ENCODE data around the gene TTC39A.

TTC39A gene

DNA sequence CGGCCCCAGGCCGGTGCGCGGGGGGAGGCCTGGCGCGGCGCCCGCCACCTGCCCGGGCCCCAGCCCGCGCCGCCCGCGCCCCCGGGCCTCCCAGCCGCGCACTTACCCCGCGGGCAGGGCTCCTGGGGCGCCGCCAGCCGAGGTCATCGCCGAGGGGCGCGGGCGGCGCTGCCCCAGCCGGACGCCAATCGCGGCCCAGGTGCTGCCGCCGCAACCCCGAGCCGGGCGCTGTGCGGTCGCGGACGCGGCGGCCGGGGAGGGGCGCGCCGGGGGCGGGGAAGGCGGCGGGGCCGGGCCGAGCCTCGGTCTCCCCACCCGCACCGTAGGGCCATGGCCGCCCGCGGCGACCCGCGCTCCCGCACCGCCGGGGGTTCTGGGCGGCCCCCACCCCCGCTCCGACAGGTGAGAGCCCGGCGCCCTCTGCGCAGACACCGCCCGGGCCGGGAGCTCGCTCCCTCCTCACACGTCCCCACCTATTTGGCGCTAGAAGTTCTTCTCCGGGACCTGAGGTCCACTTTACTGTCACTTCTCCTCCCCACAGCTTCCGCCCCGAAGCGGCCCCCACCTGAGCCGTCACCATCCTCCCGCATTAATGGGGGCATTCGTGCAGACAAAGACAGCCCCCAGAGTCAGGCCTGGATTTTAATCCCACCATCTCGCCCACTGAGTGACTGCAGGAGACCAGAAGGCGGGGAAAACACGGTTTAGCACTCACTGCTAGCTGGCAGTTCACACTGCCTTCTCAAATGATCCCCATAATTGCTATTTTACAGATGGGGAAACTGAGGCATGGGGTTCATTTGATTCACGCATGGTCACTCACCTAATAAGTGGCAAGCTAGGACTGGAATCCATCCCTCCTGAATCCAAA is at the start of gene TTC39A:
Gene TTC39A, minus strand, starts transcription at position 232 of the 871 bp plus-strand sequence. Its CDS starts 85 bp downstream, at position 147.
- DNase-seq: no peak

GRCh38 chr1:51378871-51379270 is 48.5 kb upstream of the TTC39A start:
- no peak for DNase-seq

- DNase-seq: no peak
Measured at GRCh38 chr1:51373898-51374297, 43.5 kb upstream of the TTC39A start.

DNA sequence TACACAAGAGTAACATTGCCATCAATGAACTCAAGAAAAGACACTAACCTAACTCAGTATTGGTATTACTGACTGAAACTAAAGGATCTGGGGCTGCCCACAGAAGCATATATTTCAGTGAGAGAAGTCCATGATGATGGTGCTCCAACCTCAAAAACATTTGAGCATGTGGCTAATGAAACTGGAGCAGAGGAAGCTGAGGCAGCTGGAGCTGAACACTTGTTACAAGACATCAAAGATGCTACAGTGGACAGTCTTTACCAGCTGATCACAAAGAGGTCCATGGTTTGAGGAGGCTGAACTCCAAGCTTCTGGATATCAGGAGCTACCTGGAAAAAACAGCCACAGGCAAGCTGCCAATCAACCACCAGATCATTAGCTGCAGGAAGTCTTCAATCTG is 42.2 kb upstream of the TTC39A start:
- DNase-seq: no peak

GRCh38 chr1:51369171-51369570 is 38.8 kb upstream of the TTC39A start:
- DNase-seq: no peak

DNA sequence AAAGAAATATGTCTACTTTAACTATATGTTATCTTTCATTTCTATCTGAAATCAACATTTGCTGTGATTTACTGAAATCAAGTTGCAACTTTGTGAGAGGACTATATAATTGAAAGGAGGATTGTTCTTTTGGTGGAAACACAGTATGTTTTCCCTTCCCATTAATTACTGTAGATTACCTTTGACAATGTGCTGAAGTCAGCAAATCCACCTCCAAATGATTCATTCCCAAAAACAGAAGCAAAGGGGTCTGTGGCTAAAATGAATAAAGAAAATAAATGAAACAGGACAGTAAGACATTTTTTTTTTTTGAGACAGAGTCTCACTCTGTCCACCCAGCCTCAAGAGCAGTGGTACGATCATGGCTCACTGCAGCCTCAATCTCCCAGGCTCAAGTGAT is 35.4 kb upstream of the TTC39A start:
- no peak for DNase-seq

DNA sequence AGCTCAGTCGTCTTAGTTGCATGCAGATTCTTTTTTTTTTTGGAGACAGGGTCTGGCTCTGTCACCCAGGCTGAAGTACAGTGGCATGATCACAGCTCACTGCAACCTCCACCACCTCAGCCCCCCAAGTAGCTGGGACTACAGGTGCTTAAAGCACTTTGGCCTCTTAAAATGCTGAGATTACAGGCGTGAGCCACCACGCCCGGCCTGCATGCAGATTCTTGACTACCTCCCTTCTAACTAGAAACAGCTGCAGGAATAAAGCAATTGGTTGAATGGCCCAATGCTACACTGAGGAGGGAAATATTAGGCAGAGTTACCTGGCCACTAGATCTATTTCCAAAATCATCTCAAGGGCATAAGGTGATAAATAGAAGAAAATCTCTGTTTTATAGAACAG is 29.5 kb upstream of the TTC39A start:
- DNase-seq: no peak

GRCh38 chr1:51355382-51355781 is 25.0 kb upstream of the TTC39A start:
- DNase-seq: no peak

DNA sequence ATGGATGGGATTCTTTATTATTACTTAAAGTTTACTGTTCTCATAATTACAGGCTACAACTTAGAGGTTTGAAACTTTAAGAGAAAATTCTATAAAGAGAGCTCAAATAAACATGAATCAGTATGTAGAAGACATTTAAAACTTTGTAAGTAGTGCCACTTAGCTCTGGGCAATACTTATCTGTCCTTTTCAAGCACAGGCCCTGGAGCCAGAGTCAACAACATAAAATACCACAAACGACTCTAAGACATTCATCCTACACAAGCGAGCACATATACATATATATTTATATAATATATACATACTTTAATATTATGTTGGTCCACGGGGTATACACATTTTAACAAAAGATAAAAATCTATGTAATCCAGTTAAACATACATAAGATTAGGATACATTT is 24.1 kb upstream of the TTC39A start:
- DNase-seq: no peak

DNA sequence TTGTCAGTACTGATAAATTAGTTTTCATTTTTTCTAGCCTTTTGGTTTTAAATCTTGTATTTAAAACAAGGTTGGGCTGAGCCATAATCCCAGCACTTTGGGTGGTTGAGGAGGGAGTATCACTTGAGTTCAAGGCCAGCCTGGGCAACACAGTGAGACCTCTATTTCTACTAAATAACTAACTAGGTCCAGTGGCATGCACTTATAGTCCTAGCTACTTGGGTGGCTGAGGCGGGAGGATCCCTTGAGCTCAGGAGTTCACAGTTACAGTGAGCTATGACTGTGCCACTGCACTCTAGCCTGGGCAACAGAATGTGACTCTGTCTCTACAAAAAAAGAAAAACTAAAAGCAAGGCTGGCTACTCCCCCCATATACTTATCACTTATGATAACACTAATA is 21.5 kb upstream of the TTC39A start:
- no peak for DNase-seq

DNA sequence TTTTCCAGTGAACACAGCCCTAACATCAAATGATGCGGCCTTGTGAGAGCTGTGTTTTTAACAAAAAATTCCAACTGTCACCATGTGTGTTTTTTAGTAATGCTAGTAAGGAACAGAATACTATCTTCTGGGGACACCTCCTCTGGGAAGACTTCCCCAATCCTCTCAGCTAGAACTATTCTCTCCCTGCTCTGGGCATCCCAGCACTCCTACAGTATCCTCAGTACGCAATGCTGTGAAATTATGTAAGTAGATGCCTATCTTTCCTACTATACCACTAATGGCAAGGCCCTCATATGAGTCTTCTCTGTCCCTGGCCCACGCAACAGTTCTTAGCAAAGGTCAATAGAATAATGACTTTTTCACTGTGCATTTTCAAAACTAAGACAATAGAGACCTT is 19.5 kb upstream of the TTC39A start:
- no peak for DNase-seq

DNA sequence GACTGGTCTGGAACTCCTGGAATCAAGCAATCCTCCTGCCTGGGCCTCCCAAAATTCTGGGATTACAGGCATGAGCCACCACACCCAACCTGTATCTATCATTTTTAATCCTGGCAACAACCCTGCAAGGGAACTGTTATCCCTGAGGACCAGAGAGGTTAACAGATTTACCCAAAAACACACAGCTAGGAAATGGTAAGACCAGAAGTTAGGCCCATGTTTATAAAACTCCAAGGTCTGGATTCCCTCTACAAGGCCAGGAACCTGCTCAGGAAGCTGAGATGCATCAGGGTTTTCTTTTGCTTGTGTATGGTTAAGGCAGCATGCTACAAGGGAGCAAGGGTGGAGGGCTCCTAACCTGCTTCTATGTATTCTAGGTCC is 17.8 kb upstream of the TTC39A start:
- DNase-seq: no peak

DNA sequence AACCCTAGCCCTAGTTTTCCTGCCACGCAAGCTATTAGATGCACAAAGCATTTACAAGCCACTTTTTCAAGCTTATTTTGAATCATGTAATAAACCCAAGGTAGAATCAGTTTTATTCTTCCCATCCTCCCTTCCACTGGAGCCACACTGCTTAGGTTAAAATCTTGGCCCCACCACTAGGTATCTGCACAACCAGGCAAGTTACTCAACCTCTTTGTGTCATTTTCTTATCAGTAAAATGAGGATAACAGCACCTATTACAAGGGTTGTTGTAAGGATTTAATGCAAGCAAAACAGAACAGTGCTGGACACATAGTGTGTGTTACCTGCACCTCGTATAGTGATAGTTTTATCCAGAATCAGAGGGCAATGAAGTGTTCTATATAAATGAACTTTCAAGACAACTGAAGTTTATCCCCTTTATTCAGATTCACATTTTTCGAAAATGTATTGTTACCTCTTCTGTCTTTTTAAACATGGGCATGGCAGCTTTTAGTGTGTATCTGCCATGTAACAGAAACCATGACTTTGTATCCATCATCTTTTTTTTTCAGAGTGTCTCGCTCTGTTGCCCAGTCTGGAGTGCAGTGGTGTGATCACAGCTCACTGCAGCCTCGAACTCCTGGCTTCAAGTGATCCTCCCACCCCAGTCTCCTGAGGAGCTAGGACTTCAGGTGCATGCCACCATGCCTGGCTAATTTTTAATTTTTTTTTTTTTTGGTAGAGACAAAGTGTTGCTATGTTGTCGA is 17.2 kb upstream of the TTC39A start:
- DNase-seq: no peak

GRCh38 chr1:51346086-51346942 is 16.0 kb upstream of the TTC39A start:
- DNase-seq: no peak

DNA sequence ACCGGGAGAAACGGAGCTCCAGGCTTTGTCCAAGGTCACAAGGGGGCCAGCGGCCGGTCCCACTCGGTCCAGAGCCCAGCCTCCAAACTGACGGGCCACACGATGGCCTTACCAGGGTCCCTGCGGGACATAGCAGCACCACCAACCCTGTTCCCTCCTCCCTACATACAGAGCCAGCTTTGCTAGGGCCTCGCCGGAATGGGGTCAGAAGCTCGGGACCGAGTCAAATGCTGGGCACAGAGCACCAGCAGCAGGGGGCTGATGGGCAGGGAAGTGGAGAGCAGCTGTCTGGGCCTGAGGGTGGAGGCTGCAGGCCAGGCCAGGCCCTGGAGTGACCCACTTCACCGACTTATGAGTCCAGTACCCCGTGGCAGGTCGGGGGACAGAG is 14.9 kb upstream of the TTC39A start:
- no peak for DNase-seq

- DNase-seq: no peak
Measured at GRCh38 chr1:51344602-51345299, 14.4 kb upstream of the TTC39A start.

- no peak for DNase-seq
Measured at GRCh38 chr1:51344276-51344601, 13.9 kb upstream of the TTC39A start.

DNA sequence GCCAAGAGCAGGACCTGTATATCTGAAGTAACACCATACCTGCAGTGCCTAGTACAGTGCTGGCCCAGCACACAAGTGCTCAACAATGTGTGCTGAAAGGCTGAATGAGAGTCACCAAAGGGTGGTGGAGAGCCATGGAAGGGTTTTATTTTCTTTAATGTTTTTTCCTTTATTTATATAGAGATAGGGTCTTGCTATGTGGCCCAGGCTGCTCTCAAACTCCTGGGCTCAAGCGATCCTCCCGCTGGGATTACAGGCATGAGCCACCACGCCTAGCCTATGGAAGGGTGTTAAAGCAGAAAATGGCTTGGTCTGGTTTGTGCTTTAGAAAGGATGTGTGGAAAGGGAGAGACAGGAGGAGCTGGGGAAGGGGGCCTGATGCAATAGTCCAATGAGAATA is 13.3 kb upstream of the TTC39A start:
- DNase-seq: no peak

DNA sequence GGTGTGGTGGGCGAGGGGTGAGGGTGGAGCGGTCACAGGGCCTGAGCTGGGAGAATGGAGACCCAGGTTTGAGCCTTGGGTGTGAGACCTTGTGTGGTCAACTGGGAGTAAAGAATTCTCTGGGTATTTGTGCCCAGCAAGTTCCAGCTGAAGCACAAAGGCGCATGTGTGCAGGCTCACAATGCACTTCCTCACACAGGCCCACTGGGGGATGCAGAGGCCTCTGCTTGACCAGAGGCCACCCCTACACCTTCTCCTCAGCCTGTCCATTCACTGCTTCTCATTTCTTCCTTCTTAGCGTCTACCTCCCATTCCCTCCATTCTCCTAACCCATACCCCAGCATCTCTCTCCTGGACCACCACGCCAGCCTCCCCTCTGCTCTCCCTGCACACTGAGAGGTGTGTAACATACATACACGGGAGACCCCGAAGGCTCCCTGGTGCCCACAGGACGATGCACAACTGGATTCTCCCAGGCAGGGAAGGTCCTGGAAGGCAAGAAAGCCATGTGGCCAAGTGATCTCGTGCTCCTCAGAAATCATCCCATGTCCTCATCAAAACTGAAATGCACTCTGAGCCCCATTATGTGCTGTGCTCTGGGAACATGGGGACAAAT is 12.3 kb upstream of the TTC39A start:
- DNase-seq: no peak

- DNase-seq: no peak
Measured at GRCh38 chr1:51341876-51342496, 11.6 kb upstream of the TTC39A start.

DNA sequence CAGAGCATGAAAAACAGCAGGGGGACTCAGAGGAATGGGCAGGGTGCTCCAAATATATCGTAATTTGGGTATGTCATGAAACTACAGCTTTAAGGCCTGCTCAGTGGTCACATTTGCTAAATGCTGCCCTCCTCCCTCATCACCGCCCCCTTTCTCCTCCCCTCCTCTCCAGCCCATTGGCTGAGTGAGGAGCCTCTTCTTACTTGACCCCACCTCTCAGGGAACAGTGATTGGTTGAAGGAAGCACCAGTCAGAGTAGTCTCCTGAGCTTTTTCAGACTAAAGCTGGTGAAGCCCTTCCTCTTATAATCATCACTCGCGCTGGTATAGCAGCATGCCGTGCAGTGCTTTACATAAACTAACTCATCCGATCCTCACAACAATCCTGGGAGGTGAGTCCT is 10.0 kb upstream of the TTC39A start:
- DNase-seq: no peak

GRCh38 chr1:51336711-51337110 is 6.3 kb upstream of the TTC39A start:
- no peak for DNase-seq

Data from GF-D8 (cell line).